ENCODE results near the gene EIF6.
"Not testable (repeated sequence)": the region's sequence is repeated elsewhere in the genome, so short reads cannot be mapped to it uniquely, and the experiment has no call there.

EIF6 gene

GRCh38 chr20:35257175-35257909 is 27.2 kb downstream of the EIF6 start:
- no peak overlapping the region for H3K9ac ChIP-seq
- no peak for TF ChIP-seq CTCF (conservative IDR thresholded peaks at IDR 0.05; ENCODE audit: low read depth, low read length)
- no peaks in the 10 kb centered on the region for H3K36me3 ChIP-seq (ENCODE audit: insufficient read depth)
- no peaks in the 10 kb centered on the region for H3K27me3 ChIP-seq (ENCODE audit: insufficient read depth, low read depth)
- H3K4me3 ChIP-seq (IDR thresholded peaks at IDR 0.05; ENCODE audit: insufficient read depth, low read depth, low read length): no peak overlapping the region
- H3K27ac ChIP-seq: no peak overlapping the region
- no peak overlapping the region for H3K4me2 ChIP-seq
- H3K4me1 ChIP-seq (ENCODE audit: low read depth, poor library complexity, severe bottlenecking): peaks cover 1% of the 10 kb centered on the region
- H4K20me1 ChIP-seq (ENCODE audit: insufficient read depth): no peaks in the 10 kb centered on the region
- H3K79me2 ChIP-seq (ENCODE audit: insufficient read depth, low read depth): no peaks in the 10 kb centered on the region
- no peak overlapping the region for H2AFZ ChIP-seq (ENCODE audit: low read depth)

- Histone ChIP-seq H3K9ac (no peak overlapping the region), H3K79me2 (ENCODE audit: insufficient read depth, low read depth) (no peaks in the 10 kb centered on the region), H2AFZ (ENCODE audit: low read depth) (no peak overlapping the region), H3K4me3 (IDR thresholded peaks at IDR 0.05; ENCODE audit: insufficient read depth, low read depth, low read length) (no peak overlapping the region), H4K20me1 (ENCODE audit: insufficient read depth) (no peaks in the 10 kb centered on the region), H3K27me3 (ENCODE audit: insufficient read depth, low read depth) (no peaks in the 10 kb centered on the region), H3K36me3 (ENCODE audit: insufficient read depth) (no peaks in the 10 kb centered on the region), H3K4me2 (no peak overlapping the region), H3K27ac (no peak overlapping the region), H3K4me1 (ENCODE audit: low read depth, poor library complexity, severe bottlenecking) (peaks cover 7% of the 10 kb centered on the region)
- no peak for TF ChIP-seq CTCF (conservative IDR thresholded peaks at IDR 0.05; ENCODE audit: low read depth, low read length)
Observed at GRCh38 chr20:35254448-35254999, 30.0 kb downstream of the EIF6 start.

GRCh38 chr20:35253010-35253409 is 31.6 kb downstream of the EIF6 start:
- H3K4me2 ChIP-seq: no peak overlapping the region
- no peak overlapping the region for H3K4me3 ChIP-seq (IDR thresholded peaks at IDR 0.05; ENCODE audit: insufficient read depth, low read depth, low read length)
- H3K79me2 ChIP-seq (ENCODE audit: insufficient read depth, low read depth): no peaks in the 10 kb centered on the region
- H3K4me1 ChIP-seq (ENCODE audit: low read depth, poor library complexity, severe bottlenecking): peaks cover 7% of the 10 kb centered on the region
- H4K20me1 ChIP-seq (ENCODE audit: insufficient read depth): no peaks in the 10 kb centered on the region
- H3K36me3 ChIP-seq (ENCODE audit: insufficient read depth): no peaks in the 10 kb centered on the region
- no peak for TF ChIP-seq CTCF (conservative IDR thresholded peaks at IDR 0.05; ENCODE audit: low read depth, low read length)
- H3K9ac ChIP-seq: no peak overlapping the region
- no peaks in the 10 kb centered on the region for H3K27me3 ChIP-seq (ENCODE audit: insufficient read depth, low read depth)
- H3K27ac ChIP-seq: no peak overlapping the region
- no peak overlapping the region for H2AFZ ChIP-seq (ENCODE audit: low read depth)

GRCh38 chr20:35252598-35252997 is 32.0 kb downstream of the EIF6 start:
- not testable (repeated sequence) for H3K9ac ChIP-seq

GRCh38 chr20:35252037-35252461 is 32.5 kb downstream of the EIF6 start:
- no peak overlapping the region for H3K4me3 ChIP-seq (IDR thresholded peaks at IDR 0.05; ENCODE audit: insufficient read depth, low read depth, low read length)
- no peak overlapping the region for H3K9ac ChIP-seq
- no peak for TF ChIP-seq CTCF (conservative IDR thresholded peaks at IDR 0.05; ENCODE audit: low read depth, low read length)
- no peak overlapping the region for H3K27ac ChIP-seq
- H4K20me1 ChIP-seq (ENCODE audit: insufficient read depth): no peaks in the 10 kb centered on the region
- peaks cover 7% of the 10 kb centered on the region for H3K4me1 ChIP-seq (ENCODE audit: low read depth, poor library complexity, severe bottlenecking)
- no peak overlapping the region for H3K4me2 ChIP-seq
- H2AFZ ChIP-seq (ENCODE audit: low read depth): no peak overlapping the region
- H3K36me3 ChIP-seq (ENCODE audit: insufficient read depth): no peaks in the 10 kb centered on the region
- H3K27me3 ChIP-seq (ENCODE audit: insufficient read depth, low read depth): no peaks in the 10 kb centered on the region
- H3K79me2 ChIP-seq (ENCODE audit: insufficient read depth, low read depth): no peaks in the 10 kb centered on the region

More at GRCh38 chr20:35252598-35252997, 32.0 kb downstream of the EIF6 start:
- not testable (repeated sequence) for H3K36me3 ChIP-seq (ENCODE audit: insufficient read depth); H3K4me2 ChIP-seq; H4K20me1 ChIP-seq (ENCODE audit: insufficient read depth); H3K79me2 ChIP-seq (ENCODE audit: insufficient read depth, low read depth); H3K4me3 ChIP-seq (IDR thresholded peaks at IDR 0.05; ENCODE audit: insufficient read depth, low read depth, low read length); H3K27me3 ChIP-seq (ENCODE audit: insufficient read depth, low read depth); H3K4me1 ChIP-seq (ENCODE audit: low read depth, poor library complexity, severe bottlenecking); H2AFZ ChIP-seq (ENCODE audit: low read depth); H3K27ac ChIP-seq

All from KMS-11 (cell line).